Right atrium auricular region (tissue), 2 donors: ENCODE measurements around the gene ACY1. TPM values are rescaled to one million over a fixed set of nuclear protein-coding genes. Genes with fewer than 3 reads are reported as not detected.

ENCODE experiments used
- DNase-seq: peaks from one replicate; pipeline ENCODE4 v3.0.0-alpha.2; 2019; ENCODE audit warnings: low spot score
- H3K27ac ChIP-seq, 2 donors: fragments of 200-600 bp; sonication (generic); 1 replicate in 1 of 2; 2 replicates in 1 of 2; pipeline ENCODE4 v1.5.1; 2016 to 2019
- H3K27me3 ChIP-seq, 2 donors: fragments of 200-600 bp; sonication (generic); one replicate each; pipeline versions ENCODE4 v1.5.1 to v1.6.0; 2017 to 2019
- H3K36me3 ChIP-seq: fragments of 200-600 bp; sonication (generic); one replicate; pipeline ENCODE4 v1.5.1; 2016
- H3K4me1 ChIP-seq, 2 donors: fragments of 200-600 bp; sonication (generic); one replicate each; pipeline versions ENCODE4 v1.5.1 to v1.6.0; 2017 to 2019
- H3K4me3 ChIP-seq, 2 donors: fragments of 200-600 bp; sonication (generic); 1 replicate in 1 of 2; 2 replicates in 1 of 2; pipeline ENCODE4 v1.5.1; 2017 to 2019; ENCODE audit warnings: mild to moderate bottlenecking in 1 of 2, moderate library complexity in 1 of 2
- H3K9me3 ChIP-seq, 2 donors: fragments of 200-600 bp; sonication (generic); one replicate each; pipeline ENCODE4 v1.5.1; 2019
- total RNA-seq, 2 donors: library from RNA; depleted of rRNA; stranded (reverse); fragments of >200 nt; gene quantifications; one replicate each; pipeline ENCODE4 v1.1.0, GENCODE V29; 2016
- TF ChIP-seq, protein P1 (sequence below), 2 donors: fragments of 200-600 bp; sonication (generic); IDR thresholded peaks; one replicate each; pipeline ENCODE4 v1.5.1; 2019; ENCODE audit warnings: antibody characterized with exemption in 2 of 2

ACY1 gene
- total RNA-seq, 2 donors from 2014 or later = 26.0 to 29.8 TPM

DNA sequence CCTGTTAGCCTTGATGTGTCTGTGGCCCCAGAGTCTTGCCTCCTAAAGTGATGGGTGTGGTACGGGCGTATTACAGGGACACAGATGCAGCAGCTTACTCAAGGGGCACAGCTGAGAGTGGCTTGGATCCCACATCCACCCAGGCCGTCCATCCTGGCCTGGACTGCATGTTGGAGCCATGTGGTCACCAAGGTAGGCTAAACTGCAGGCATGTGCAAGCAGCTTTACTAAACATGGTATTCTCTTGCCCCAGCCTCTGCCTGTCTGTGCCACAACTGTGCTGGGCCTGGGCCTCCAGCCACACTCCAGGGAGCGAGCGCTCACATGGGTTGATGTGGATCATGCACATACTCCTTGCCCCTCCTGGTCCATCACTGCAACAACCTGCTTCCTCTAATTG lies 34.2 kb upstream of the ACY1 start:
- Histone ChIP-seq H3K4me1 (no peaks in the 10 kb centered on the region), H3K27me3 (no peaks in the 10 kb centered on the region), H3K27ac (no peak overlapping the region), H3K9me3 (no peaks in the 10 kb centered on the region), H3K4me3 (no peak overlapping the region), H3K36me3 (no peaks in the 10 kb centered on the region)
- DNase-seq = no peak
- TF ChIP-seq, protein P1, sequence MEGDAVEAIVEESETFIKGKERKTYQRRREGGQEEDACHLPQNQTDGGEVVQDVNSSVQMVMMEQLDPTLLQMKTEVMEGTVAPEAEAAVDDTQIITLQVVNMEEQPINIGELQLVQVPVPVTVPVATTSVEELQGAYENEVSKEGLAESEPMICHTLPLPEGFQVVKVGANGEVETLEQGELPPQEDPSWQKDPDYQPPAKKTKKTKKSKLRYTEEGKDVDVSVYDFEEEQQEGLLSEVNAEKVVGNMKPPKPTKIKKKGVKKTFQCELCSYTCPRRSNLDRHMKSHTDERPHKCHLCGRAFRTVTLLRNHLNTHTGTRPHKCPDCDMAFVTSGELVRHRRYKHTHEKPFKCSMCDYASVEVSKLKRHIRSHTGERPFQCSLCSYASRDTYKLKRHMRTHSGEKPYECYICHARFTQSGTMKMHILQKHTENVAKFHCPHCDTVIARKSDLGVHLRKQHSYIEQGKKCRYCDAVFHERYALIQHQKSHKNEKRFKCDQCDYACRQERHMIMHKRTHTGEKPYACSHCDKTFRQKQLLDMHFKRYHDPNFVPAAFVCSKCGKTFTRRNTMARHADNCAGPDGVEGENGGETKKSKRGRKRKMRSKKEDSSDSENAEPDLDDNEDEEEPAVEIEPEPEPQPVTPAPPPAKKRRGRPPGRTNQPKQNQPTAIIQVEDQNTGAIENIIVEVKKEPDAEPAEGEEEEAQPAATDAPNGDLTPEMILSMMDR (IDR thresholded peaks at IDR 0.05) = no peak

DNA sequence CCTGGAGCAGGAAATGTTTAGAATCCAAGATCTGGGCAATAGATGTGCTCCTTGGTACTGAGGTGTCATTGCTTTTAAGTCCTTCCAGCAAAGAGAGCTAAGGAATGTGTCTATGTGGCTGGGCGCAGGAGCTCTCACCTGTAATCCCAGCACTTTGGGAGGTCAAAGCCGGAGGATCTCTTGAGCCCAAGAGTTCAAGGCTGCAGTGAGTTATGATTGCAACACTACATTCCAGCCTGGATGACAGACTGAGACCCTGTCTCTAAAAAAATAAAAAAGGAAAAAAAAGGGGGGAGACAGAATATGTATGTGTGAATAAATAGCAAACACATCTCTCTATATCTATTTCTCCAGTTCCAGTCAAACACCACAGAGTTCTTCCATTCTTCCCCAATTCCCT lies 32.4 kb upstream of the ACY1 start:
- TF ChIP-seq, protein P1 (IDR thresholded peaks at IDR 0.05) = no peak
- Histone ChIP-seq H3K27me3 (no peaks in the 10 kb centered on the region), H3K4me3 (no peak overlapping the region), H3K36me3 (no peaks in the 10 kb centered on the region), H3K9me3 (no peaks in the 10 kb centered on the region), H3K4me1 (peaks cover 0 to 11% of the 10 kb centered on the region in 2 donors), H3K27ac (no peak overlapping the region)
- no peak for DNase-seq

DNA sequence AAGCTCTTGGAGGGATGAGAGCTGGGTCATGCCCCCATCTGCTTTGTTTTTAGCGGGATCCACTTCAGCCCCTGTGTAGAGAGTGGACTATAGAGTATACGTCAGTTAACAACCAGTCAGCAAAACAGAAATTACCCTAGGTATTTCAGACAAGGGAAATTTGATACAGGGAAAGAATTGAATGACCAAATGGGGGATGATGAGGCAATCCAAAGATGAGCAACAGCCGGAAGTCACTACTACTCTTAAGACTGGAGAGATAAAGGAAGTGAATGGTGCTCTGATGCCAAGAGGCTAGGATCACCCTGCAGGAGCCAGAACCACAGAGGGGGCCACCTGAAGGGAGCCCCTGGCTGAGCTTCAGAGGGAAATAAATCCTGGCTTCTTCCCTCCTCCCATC lies 29.9 kb upstream of the ACY1 start:
- H3K36me3 ChIP-seq = peaks cover 15% of the 10 kb centered on the region
- H3K9me3 ChIP-seq = no peaks in the 10 kb centered on the region
- H3K27ac ChIP-seq = no peak overlapping the region
- no peak overlapping the region for H3K4me3 ChIP-seq
- TF ChIP-seq, protein P1 (IDR thresholded peaks at IDR 0.05) = no peak
- H3K27me3 ChIP-seq = no peaks in the 10 kb centered on the region
- no peak for DNase-seq
- H3K4me1 ChIP-seq = peaks cover 0 to 19% of the 10 kb centered on the region in 2 donors

DNA sequence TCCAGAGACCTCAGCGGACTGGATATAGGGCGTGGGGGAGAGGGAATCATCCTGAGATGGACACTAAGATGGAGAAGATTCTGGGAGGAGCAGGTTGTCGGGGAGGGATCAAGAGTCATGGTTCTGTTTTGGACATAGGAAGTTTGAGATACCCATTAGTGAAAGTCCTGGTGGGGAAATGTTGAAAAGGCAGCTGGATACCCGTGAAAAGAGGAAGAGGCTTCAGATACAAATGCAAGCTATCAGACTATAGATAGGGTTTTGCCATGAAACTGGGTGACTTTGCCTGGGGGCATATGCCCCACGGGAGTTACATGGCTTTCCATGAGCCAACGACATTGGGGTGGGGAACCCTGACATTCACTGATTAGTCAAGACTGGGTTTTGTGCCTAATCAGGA lies 29.2 kb upstream of the ACY1 start:
- Histone ChIP-seq H3K4me3 (no peak overlapping the region), H3K9me3 (no peaks in the 10 kb centered on the region), H3K4me1 (peaks cover 0 to 19% of the 10 kb centered on the region in 2 donors), H3K36me3 (peaks cover 21% of the 10 kb centered on the region), H3K27ac (no peak overlapping the region), H3K27me3 (no peaks in the 10 kb centered on the region)
- TF ChIP-seq, protein P1 (IDR thresholded peaks at IDR 0.05) = no peak
- no peak for DNase-seq

DNA sequence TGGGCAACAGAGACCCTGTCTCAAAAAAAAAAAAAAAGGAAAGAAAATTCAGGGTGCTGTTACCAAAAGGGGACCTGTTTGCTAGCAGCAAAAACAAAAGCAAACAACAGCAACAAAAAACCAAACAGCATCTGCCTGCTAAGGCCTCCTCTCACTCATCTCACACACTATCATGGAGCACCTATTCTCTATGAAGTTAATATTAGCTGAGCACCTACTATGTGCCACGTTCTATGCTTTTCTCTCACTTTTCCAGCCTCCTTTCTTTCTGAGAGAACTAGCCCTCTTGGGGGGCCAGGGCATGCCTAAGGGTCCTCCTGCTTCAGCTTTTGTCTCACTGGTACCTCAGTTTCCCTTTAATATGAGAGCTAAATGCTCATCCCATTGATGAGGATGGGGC lies 28.6 kb upstream of the ACY1 start:
- no peak for DNase-seq
- Histone ChIP-seq H3K36me3 (peaks cover 27% of the 10 kb centered on the region), H3K4me3 (no peak overlapping the region), H3K27me3 (no peaks in the 10 kb centered on the region), H3K27ac (no peak overlapping the region), H3K9me3 (no peaks in the 10 kb centered on the region), H3K4me1 (peaks cover 0 to 19% of the 10 kb centered on the region in 2 donors)
- TF ChIP-seq, protein P1 (IDR thresholded peaks at IDR 0.05) = no peak

DNA sequence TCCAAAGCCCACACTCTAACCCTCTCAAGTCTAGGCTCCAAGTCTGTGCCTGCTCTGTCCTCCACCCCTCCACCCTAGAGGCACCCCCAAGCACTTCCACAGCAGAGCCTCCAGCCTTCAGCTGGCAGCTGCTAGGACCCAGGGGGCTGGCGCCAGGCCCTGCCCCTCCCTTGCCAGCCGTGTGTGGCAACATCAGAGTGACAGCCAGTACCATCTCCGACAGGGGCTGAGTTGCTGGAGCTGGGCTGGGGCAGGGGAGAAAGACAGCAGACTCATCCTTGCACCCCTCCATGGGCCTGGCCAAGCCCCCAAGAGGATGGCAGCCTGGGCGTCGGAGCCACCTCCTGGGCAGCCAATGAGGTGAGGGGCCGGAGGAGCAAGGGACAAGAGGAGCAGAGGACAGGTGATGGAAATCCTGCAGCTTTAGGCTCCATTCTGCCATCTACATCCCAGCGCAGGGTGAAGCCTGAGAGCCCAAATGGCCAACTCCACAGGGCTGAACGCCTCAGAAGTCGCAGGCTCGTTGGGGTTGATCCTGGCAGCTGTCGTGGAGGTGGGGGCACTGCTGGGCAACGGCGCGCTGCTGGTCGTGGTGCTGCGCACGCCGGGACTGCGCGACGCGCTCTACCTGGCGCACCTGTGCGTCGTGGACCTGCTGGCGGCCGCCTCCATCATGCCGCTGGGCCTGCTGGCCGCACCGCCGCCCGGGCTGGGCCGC lies 28.0 kb upstream of the ACY1 start, which contains the start of gene GPR62:
GPR62 (plus strand) TSS at position 207 of the 718 bp plus-strand sequence; CDS start at position 479, 272 bp downstream.
- peak within 1 kb of the TSS; percentile 18 to 48 for H3K4me3 ChIP-seq
- peak within 1 kb of the TSS; percentile 71 to 76 for H3K27ac ChIP-seq
- H3K36me3 ChIP-seq = peaks cover 31% of the 10 kb centered on the region
- H3K27me3 ChIP-seq = no peaks in the 10 kb centered on the region
- peaks cover 0 to 19% of the 10 kb centered on the region in 2 donors for H3K4me1 ChIP-seq
- H3K9me3 ChIP-seq = no peaks in the 10 kb centered on the region
- DNase-seq = no peak
- TF ChIP-seq, protein P1 (IDR thresholded peaks at IDR 0.05) = no peak
